ENCODE results near the gene EYS. TPM values are rescaled to one million over a fixed set of nuclear protein-coding genes. Genes with fewer than 3 reads are reported as not detected.
"Not testable (repeated sequence)": the region's sequence is repeated elsewhere in the genome, so short reads cannot be mapped to it uniquely, and the experiment has no call there.

The EYS gene
- total and polyA plus RNA-seq, 8 donors, result 0.03 to 0.25 (median 0.13) TPM

GRCh38 chr6:63757826-63758225, 1949.2 kb downstream of the EYS start:
- H3K4me1 ChIP-seq, result no peaks in the 10 kb centered on the region
- WGBS, 2 donors, result 70 to 85% methylated on average over 1 of the region's 1 CpG
- ATAC-seq (no peak), FAIRE-seq (no peak), DNase-seq (no peak)
- intact Hi-C loops (cut with DNase I), result no loop called here
- H3K27ac ChIP-seq, result no peak overlapping the region
- H3K27me3 ChIP-seq, result no peaks in the 10 kb centered on the region
- no peak overlapping the region for H3K4me3 ChIP-seq
- TF ChIP-seq CTCF (IDR thresholded peaks at IDR 0.05), result no peak
- H3K9me3 ChIP-seq, result no peaks in the 10 kb centered on the region
- no peaks in the 10 kb centered on the region for H3K36me3 ChIP-seq

- ATAC-seq; FAIRE-seq; H3K4me3 ChIP-seq; H3K4me1 ChIP-seq; H3K27ac ChIP-seq; intact Hi-C loops (cut with DNase I); H3K27me3 ChIP-seq; DNase-seq; H3K9me3 ChIP-seq; H3K36me3 ChIP-seq: not testable (repeated sequence)
These were observed 1949.8 kb downstream of the EYS start for GRCh38 chr6:63757275-63757674.

DNA sequence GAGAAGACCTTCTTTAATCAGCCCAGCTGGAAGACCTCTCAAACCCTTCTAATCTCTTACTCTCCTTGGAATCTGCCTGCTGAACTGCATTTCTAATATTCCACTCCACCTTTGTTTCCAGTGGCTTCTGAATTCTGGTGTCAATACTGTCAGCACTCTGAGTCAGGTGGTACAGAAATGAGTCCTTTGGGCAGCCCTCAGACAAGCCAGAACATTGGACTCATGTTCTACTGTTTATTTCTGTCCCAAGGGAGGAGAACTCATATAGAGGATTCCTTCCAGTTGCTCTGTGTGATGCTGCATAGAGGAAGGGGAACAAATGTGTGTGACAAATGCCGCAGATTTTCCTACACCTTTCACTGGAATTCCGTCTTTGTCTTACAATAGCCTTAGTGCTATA, 1956.6 kb downstream of the EYS start:
- DNase-seq, result no peak
- Histone ChIP-seq H3K36me3 (no peaks in the 10 kb centered on the region), H3K4me3 (no peak overlapping the region), H3K4me1 (no peaks in the 10 kb centered on the region), H3K9me3 (no peaks in the 10 kb centered on the region), H3K27ac (no peak overlapping the region), H3K27me3 (no peaks in the 10 kb centered on the region)
- no peak for TF ChIP-seq CTCF (IDR thresholded peaks at IDR 0.05)
- FAIRE-seq, result no peak
- WGBS, 2 donors, result 97 to 99% methylated on average over 2 of the region's 2 CpGs
- ATAC-seq, result no peak
- intact Hi-C loops (cut with DNase I), result no loop called here

DNA sequence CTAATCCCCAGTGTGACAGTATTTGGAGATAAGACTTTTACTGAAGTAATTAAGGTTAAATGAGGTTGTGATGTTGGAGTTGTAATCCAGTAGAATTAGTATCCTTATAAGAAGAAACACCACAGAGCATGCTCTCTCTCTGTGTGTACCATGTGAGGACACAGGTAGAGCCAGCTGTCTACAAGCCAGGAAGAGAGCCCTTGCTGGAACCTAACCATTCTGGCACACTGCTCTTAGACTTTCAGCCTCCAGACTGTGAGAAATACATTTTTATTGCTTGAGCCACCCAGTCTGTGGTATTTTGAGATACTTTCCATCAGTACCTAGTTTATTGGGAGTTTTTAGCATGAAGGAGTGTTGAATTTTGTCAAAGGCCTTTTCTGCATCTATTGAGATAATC, 1961.2 kb downstream of the EYS start:
- no peak for TF ChIP-seq CTCF (IDR thresholded peaks at IDR 0.05)
- Histone ChIP-seq H3K4me1 (peaks cover 0 to 3% (median 0%) of the 10 kb centered on the region in 3 donors), H3K9me3 (no peaks in the 10 kb centered on the region), H3K36me3 (no peaks in the 10 kb centered on the region), H3K27me3 (no peaks in the 10 kb centered on the region), H3K27ac (no peak overlapping the region), H3K4me3 (no peak overlapping the region)
- DNase-seq (no peak), FAIRE-seq (no peak), ATAC-seq (no peak)
- intact Hi-C loops (cut with DNase I), result no loop called here

- H3K4me3 ChIP-seq, result no peak overlapping the region
- no peaks in the 10 kb centered on the region for H3K9me3 ChIP-seq
- DNase-seq, result no peak
- WGBS, 2 donors, result 49 to 61% methylated on average over 4 of the region's 4 CpGs
- no peaks in the 10 kb centered on the region for H3K27me3 ChIP-seq
- intact Hi-C loops (cut with DNase I), result no loop called here
- no peak for TF ChIP-seq CTCF (IDR thresholded peaks at IDR 0.05)
- H3K27ac ChIP-seq, result no peak overlapping the region
- ATAC-seq, result no peak
- H3K4me1 ChIP-seq, result peaks cover 0 to 5% (median 0%) of the 10 kb centered on the region in 3 donors
- FAIRE-seq, result no peak
- H3K36me3 ChIP-seq, result no peaks in the 10 kb centered on the region
These were observed 1962.2 kb downstream of the EYS start for GRCh38 chr6:63744810-63745209.

DNA sequence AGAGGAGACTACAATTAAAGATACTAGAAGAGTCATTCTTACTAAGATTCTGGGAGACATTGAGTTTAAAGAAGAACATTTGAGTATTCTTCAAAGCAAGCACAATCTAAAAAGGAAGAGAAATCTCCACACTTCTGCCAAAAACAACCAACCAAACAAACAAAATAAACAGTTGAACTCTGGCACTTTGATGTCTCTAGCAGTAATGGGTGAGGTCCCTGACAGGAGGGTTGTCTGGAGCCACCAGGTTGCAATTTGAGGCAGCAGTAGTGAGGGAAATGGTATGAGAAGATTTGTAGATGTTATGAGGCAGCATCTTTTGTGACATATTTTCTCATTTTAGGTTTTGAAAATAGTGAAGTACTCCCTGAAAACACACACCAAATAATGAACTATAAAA, 1963.3 kb downstream of the EYS start:
- H3K9me3 ChIP-seq, result no peaks in the 10 kb centered on the region
- peaks cover 0 to 5% (median 0%) of the 10 kb centered on the region in 3 donors for H3K4me1 ChIP-seq
- FAIRE-seq, result no peak
- no peaks in the 10 kb centered on the region for H3K27me3 ChIP-seq
- H3K4me3 ChIP-seq, result no peak overlapping the region
- H3K36me3 ChIP-seq, result no peaks in the 10 kb centered on the region
- DNase-seq, result no peak
- no peak overlapping the region for H3K27ac ChIP-seq
- ATAC-seq, result no peak
- no peak for TF ChIP-seq CTCF (IDR thresholded peaks at IDR 0.05)
- intact Hi-C loops (cut with DNase I), result no loop called here
